ENCODE data around the gene ASPSCR1. TPM values are rescaled to one million over a fixed set of nuclear protein-coding genes. Genes with fewer than 3 reads are reported as not detected.

Gene ASPSCR1
- total RNA-seq, 4 donors from 2014 or later: 17.9 to 25.6 (median 21.6) TPM

- H3K27ac ChIP-seq: no peak overlapping the region
Observed at GRCh38 chr17:81966343-81967243, 10.8 kb upstream of the ASPSCR1 start.

GRCh38 chr17:81967244-81967532, 10.2 kb upstream of the ASPSCR1 start:
- Histone ChIP-seq H3K27me3 (peaks cover 22% of the 10 kb centered on the region), H3K27ac (no peak overlapping the region), H3K9me3 (no peaks in the 10 kb centered on the region), H3K4me1 (peaks cover 31% of the 10 kb centered on the region), H3K36me3 (no peaks in the 10 kb centered on the region), H3K4me3 (no peak overlapping the region)
- TF ChIP-seq EP300 (IDR thresholded peaks at IDR 0.05) (no peak), POLR2AphosphoS5 (IDR thresholded peaks at IDR 0.05) (no peak), CTCF (IDR thresholded peaks at IDR 0.05) (no peak), POLR2A (IDR thresholded peaks at IDR 0.05) (no peak)
- WGBS: 40% methylated on average over 1 of the region's 5 CpGs
- DNase-seq (ENCODE audit: low spot score in 2 of 2): no peak

More at GRCh38 chr17:81966343-81967243, 10.8 kb upstream of the ASPSCR1 start:
- no peaks in the 10 kb centered on the region for H3K9me3 ChIP-seq
- H3K4me1 ChIP-seq: peaks cover 37% of the 10 kb centered on the region
- TF ChIP-seq POLR2A (IDR thresholded peaks at IDR 0.05) (no peak), EP300 (IDR thresholded peaks at IDR 0.05) (no peak), CTCF (IDR thresholded peaks at IDR 0.05) (no peak), POLR2AphosphoS5 (IDR thresholded peaks at IDR 0.05) (no peak)
- H3K36me3 ChIP-seq: no peaks in the 10 kb centered on the region
- WGBS: 62% methylated on average over 23 of the region's 41 CpGs
- H3K4me3 ChIP-seq: no peak overlapping the region
- H3K27me3 ChIP-seq: peaks cover 28% of the 10 kb centered on the region
- no peak for DNase-seq (ENCODE audit: low spot score in 2 of 2)

- H3K4me3 ChIP-seq: peak overlapping the region; percentile 24
- peaks cover 16% of the 10 kb centered on the region for H3K27me3 ChIP-seq
- H3K4me1 ChIP-seq: peaks cover 29% of the 10 kb centered on the region
- DNase-seq (ENCODE audit: low spot score in 2 of 2): peak; percentile 88 to 89
- H3K9me3 ChIP-seq: no peaks in the 10 kb centered on the region
- WGBS: 8% methylated on average over 28 of the region's 36 CpGs
- H3K27ac ChIP-seq: peak overlapping the region; percentile 33
- no peaks in the 10 kb centered on the region for H3K36me3 ChIP-seq
- TF ChIP-seq POLR2AphosphoS5 (IDR thresholded peaks at IDR 0.05): no peak
- TF ChIP-seq POLR2A (IDR thresholded peaks at IDR 0.05): no peak
- no peak for TF ChIP-seq CTCF (IDR thresholded peaks at IDR 0.05)
- TF ChIP-seq EP300 (IDR thresholded peaks at IDR 0.05): no peak
Observed at GRCh38 chr17:81967533-81968395, 9.7 kb upstream of the ASPSCR1 start.

GRCh38 chr17:81968396-81968745, 9.1 kb upstream of the ASPSCR1 start:
- H3K4me1 ChIP-seq: peaks cover 29% of the 10 kb centered on the region
- no peak overlapping the region for H3K27ac ChIP-seq
- no peak for TF ChIP-seq POLR2A (IDR thresholded peaks at IDR 0.05)
- no peak for TF ChIP-seq POLR2AphosphoS5 (IDR thresholded peaks at IDR 0.05)
- H3K36me3 ChIP-seq: no peaks in the 10 kb centered on the region
- peak overlapping the region; percentile 24 for H3K4me3 ChIP-seq
- peaks cover 10% of the 10 kb centered on the region for H3K27me3 ChIP-seq
- no peak for DNase-seq (ENCODE audit: low spot score in 2 of 2)
- WGBS: 53% methylated on average over 7 of the region's 7 CpGs
- no peaks in the 10 kb centered on the region for H3K9me3 ChIP-seq

- 85% methylated on average over 12 of the region's 12 CpGs for WGBS
- H3K27ac ChIP-seq: no peak overlapping the region
- peaks cover 6% of the 10 kb centered on the region for H3K27me3 ChIP-seq
- H3K4me1 ChIP-seq: peaks cover 29% of the 10 kb centered on the region
- H3K4me3 ChIP-seq: no peak overlapping the region
- no peaks in the 10 kb centered on the region for H3K9me3 ChIP-seq
- H3K36me3 ChIP-seq: no peaks in the 10 kb centered on the region
- TF ChIP-seq CTCF (IDR thresholded peaks at IDR 0.05): no peak
- TF ChIP-seq EP300 (IDR thresholded peaks at IDR 0.05): no peak
- TF ChIP-seq POLR2A (IDR thresholded peaks at IDR 0.05): no peak
- TF ChIP-seq POLR2AphosphoS5 (IDR thresholded peaks at IDR 0.05): no peak
- no peak for DNase-seq (ENCODE audit: low spot score in 2 of 2)
Observed at GRCh38 chr17:81968850-81969812, 8.3 kb upstream of the ASPSCR1 start.
